Mesodermal cell (in vitro differentiated cells): ENCODE measurements around the gene CLRN1.
A peak's percentile ranks its signal among the peaks of the same experiment; 100 is the strongest.

Experiments
- H3K27ac ChIP-seq: 2 replicates; pipeline ENCODE4 v1.7.0; 2013; ENCODE audit warnings: mild to moderate bottlenecking, low read depth, low read length, moderate library complexity; ENCODE audit not compliant: severe bottlenecking
- H3K36me3 ChIP-seq: 2 replicates; pipeline ENCODE4 v1.7.1; 2013; ENCODE audit warnings: mild to moderate bottlenecking, low read length, moderate library complexity; ENCODE audit not compliant: control insufficient read depth, insufficient read depth
- H3K4me1 ChIP-seq: one replicate; pipeline ENCODE4 v1.7.1; 2013; ENCODE audit warnings: mild to moderate bottlenecking, low read length; ENCODE audit not compliant: insufficient read depth, control insufficient read depth, poor library complexity, severe bottlenecking
- H3K4me3 ChIP-seq: 2 replicates; pipeline ENCODE4 v1.7.0; 2013; ENCODE audit warnings: low read length, control low read depth, mild to moderate bottlenecking; ENCODE audit not compliant: insufficient read depth, poor library complexity, severe bottlenecking; ENCODE audit errors: extremely low read depth
- H3K9me3 ChIP-seq: 2 replicates; pipeline ENCODE4 v1.7.1; 2013; ENCODE audit warnings: mild to moderate bottlenecking, low read length, moderate library complexity; ENCODE audit not compliant: control insufficient read depth
- WGBS, 2 experiments: methylation state at CpG; one replicate each; pipeline ENCODE4 v1.1.5; 2013; ENCODE audit warnings: missing lambda C conversion rate in 2 of 2; ENCODE audit not compliant: insufficient coverage in 2 of 2; 5-methylcytosine and 5-hydroxymethylcytosine counted together

Gene CLRN1

GRCh38 chr3:150975992-150976368 lies 3.5 kb upstream of the CLRN1 start:
- H3K27ac ChIP-seq: no peak overlapping the region
- H3K4me1 ChIP-seq: peaks cover 3% of the 10 kb centered on the region
- no peak overlapping the region for H3K4me3 ChIP-seq
- no peaks in the 10 kb centered on the region for H3K36me3 ChIP-seq
- H3K9me3 ChIP-seq: no peaks in the 10 kb centered on the region
- WGBS, 2 experiments: 50% methylated on average over 1 of the region's 3 CpGs

DNA sequence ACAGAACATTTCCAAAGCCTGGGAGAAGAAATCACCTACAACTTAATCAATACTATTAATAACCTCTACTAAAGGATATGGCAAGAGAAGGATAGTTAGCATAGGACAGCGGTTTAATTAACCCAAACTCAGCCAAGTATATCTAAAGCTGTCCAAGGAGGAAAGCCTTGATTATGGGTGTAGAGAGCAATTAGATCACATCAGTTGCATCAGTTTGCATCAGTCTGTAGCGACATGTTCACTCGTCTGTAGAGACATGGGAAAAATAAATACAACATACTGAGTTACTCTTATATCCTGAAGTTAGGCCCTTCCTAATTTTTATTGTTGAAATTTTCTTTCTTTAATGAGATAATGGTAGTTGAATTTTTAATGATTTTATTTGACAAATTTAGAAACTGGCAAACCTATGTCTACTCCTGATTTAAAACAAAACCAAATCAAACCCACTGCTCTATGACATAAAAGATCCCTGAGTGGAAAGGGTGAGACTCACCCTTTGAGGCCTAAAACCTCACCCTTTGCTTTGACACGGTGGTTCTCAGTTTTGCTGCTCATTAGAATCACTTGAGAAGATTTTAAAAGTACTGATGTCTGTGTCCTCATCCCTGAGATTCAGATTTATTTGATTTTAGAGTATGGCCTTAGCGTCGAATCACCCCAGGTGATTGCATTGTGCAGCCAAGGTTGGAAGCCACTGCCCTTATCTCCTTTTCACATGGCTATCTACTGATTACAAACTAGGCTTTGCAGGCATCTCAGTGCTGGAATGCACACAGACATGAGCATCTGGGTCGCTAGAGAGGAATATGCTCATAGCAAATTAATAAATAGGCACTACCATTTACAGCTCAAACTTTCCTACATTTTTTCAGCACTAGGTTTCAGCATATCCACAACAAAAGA lies 2.8 kb upstream of the CLRN1 start:
- Histone ChIP-seq H3K9me3 (no peaks in the 10 kb centered on the region), H3K36me3 (no peaks in the 10 kb centered on the region), H3K4me1 (peaks cover 8% of the 10 kb centered on the region), H3K27ac (no peak overlapping the region), H3K4me3 (no peak overlapping the region)
- 72 to 85% methylated on average over 3 to 4 of the region's 7 CpGs for WGBS, 2 experiments

GRCh38 chr3:150970665-150971324 lies 1.7 kb downstream of the CLRN1 start:
- H3K36me3 ChIP-seq: no peaks in the 10 kb centered on the region
- no peaks in the 10 kb centered on the region for H3K9me3 ChIP-seq
- no peak overlapping the region for H3K4me3 ChIP-seq
- H3K27ac ChIP-seq: peak overlapping the region; percentile 72
- peaks cover 8% of the 10 kb centered on the region for H3K4me1 ChIP-seq
- WGBS, 2 experiments: 34 to 45% methylated on average over 5 of the region's 6 CpGs

GRCh38 chr3:150968341-150969035 lies 4.0 kb downstream of the CLRN1 start:
- H3K4me3 ChIP-seq: no peak overlapping the region
- H3K27ac ChIP-seq: no peak overlapping the region
- H3K9me3 ChIP-seq: no peaks in the 10 kb centered on the region
- WGBS, 2 experiments: no CpG with 5 or more reads among the region's 4 CpGs
- H3K4me1 ChIP-seq: peaks cover 5% of the 10 kb centered on the region
- no peaks in the 10 kb centered on the region for H3K36me3 ChIP-seq

GRCh38 chr3:150965436-150965835 lies 7.1 kb downstream of the CLRN1 start:
- H3K4me1 ChIP-seq: peaks cover 2% of the 10 kb centered on the region
- H3K9me3 ChIP-seq: no peaks in the 10 kb centered on the region
- H3K4me3 ChIP-seq: no peak overlapping the region
- H3K27ac ChIP-seq: no peak overlapping the region
- H3K36me3 ChIP-seq: no peaks in the 10 kb centered on the region
- 83 to 100% methylated on average over 1 of the region's 2 CpGs for WGBS, 2 experiments

DNA sequence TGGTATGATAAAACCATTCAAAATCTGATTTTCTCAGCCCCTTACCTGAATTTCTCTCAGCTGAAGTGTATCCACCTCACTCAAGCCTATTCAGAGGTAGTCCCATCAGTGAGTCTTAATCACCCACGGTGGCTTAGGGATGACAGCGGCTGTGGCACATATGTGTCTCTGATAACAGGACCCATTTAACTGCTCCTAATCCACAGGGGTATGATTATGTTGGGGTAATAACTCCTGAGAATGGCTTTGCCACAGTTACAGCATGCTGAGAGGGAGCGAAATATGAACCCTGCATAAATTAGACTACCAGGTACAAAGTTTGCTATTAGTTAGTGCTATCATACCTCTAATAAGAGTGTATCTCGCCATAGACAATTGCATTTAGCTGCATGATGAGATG lies 10.6 kb downstream of the CLRN1 start:
- H3K4me1 ChIP-seq: no peaks in the 10 kb centered on the region
- WGBS, 2 experiments: 80 to 90% methylated on average over 1 to 2 of the region's 4 CpGs

GRCh38 chr3:150960708-150961684 lies 11.5 kb downstream of the CLRN1 start:
- no peaks in the 10 kb centered on the region for H3K9me3 ChIP-seq
- 92 to 100% methylated on average over 2 to 4 of the region's 5 CpGs for WGBS, 2 experiments
- H3K4me3 ChIP-seq: no peak overlapping the region
- H3K36me3 ChIP-seq: no peaks in the 10 kb centered on the region
- H3K4me1 ChIP-seq: no peaks in the 10 kb centered on the region
- H3K27ac ChIP-seq: no peak overlapping the region

More for the DNA sequence above, 10.6 kb downstream of the CLRN1 start:
- Histone ChIP-seq H3K4me3 (no peak overlapping the region), H3K36me3 (no peaks in the 10 kb centered on the region), H3K27ac (no peak overlapping the region), H3K9me3 (no peaks in the 10 kb centered on the region)

DNA sequence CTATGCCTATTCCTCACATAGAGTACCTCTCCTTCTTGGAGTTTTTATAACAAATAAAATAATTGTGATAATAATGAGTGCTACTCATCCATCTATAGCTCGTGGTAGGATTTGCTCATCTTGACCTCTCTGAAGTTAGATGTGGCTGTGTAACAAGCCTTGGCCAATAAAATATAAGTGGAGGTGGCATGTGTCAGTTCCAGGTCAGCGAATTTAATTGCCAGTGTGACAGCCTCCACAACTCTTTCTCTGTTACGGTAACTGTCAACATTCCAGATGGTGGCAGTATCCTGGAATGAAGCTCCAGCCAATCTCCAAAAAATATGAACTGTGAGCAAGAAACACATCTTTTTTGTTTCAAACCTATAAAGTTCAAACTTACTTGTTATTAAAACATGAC lies 13.8 kb downstream of the CLRN1 start:
- no peak overlapping the region for H3K27ac ChIP-seq
- no peaks in the 10 kb centered on the region for H3K9me3 ChIP-seq
- no peak overlapping the region for H3K4me3 ChIP-seq
- H3K4me1 ChIP-seq: no peaks in the 10 kb centered on the region
- no peaks in the 10 kb centered on the region for H3K36me3 ChIP-seq
- 100% methylated on average over 1 to 2 of the region's 3 CpGs for WGBS, 2 experiments

DNA sequence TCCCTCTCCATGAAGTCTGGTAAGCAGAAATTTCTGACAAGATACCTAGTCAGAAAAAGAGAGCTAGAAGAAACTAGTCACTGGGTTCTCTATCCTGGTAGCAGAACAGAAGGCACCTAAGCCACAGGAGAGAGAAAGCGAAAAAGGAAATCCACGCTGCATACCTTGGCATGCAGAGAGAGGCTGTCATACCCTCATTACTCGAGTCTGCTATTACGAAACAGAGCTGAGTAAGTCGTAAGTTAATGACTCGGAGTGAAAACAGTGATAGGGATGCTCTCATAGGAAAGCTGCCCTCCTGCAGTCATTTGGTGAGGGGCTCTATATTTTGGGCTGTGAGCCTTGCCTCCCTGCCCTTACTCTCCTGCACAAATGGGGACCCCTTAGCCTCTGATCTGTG lies 16.2 kb downstream of the CLRN1 start:
- Histone ChIP-seq H3K4me1 (no peaks in the 10 kb centered on the region), H3K36me3 (no peaks in the 10 kb centered on the region), H3K27ac (no peak overlapping the region), H3K4me3 (no peak overlapping the region), H3K9me3 (no peaks in the 10 kb centered on the region)
- WGBS, 2 experiments: 79 to 80% methylated on average over 5 to 6 of the region's 6 CpGs

DNA sequence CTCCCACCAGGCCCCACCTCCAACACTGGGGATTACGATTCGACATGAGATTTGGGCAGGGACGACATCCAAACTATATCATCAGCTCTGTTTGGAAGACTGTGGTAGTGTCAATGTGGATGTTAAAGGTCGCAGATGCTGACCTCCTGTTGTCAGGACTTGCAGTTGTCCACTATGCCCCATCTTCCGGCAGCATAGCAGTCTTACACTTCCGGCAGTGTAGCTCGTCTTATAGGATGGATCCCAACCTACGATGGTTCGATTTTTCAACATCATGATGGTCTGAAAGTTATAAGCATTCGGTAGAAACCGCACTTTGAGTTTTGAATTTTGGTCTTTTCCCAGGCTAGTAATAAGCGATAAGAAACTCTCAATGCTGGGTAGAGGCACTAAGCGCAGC lies 20.6 kb downstream of the CLRN1 start:
- no peaks in the 10 kb centered on the region for H3K36me3 ChIP-seq
- H3K4me3 ChIP-seq: no peak overlapping the region
- no peaks in the 10 kb centered on the region for H3K9me3 ChIP-seq
- no peak overlapping the region for H3K27ac ChIP-seq
- 86 to 87% methylated on average over 10 to 12 of the region's 13 CpGs for WGBS, 2 experiments
- H3K4me1 ChIP-seq: no peaks in the 10 kb centered on the region
